AG10803 (cell line): ENCODE measurements around the gene ADARB1.

Experiments
- DNase-seq: peaks from one replicate; pipeline ENCODE4 v3.0.0; 2010; ENCODE audit warnings: low read depth
- H3K4me3 ChIP-seq: 2 replicates; pipeline ENCODE4 v1.5.1; 2011; ENCODE audit warnings: mild to moderate bottlenecking, low read length, control low read depth
- TF ChIP-seq, protein P1 (sequence below): conservative IDR thresholded peaks from 2 replicates; pipeline ENCODE4 v1.5.1; 2011; ENCODE audit warnings: mild to moderate bottlenecking, low read length, control low read depth, inconsistent platforms

The ADARB1 gene

DNA sequence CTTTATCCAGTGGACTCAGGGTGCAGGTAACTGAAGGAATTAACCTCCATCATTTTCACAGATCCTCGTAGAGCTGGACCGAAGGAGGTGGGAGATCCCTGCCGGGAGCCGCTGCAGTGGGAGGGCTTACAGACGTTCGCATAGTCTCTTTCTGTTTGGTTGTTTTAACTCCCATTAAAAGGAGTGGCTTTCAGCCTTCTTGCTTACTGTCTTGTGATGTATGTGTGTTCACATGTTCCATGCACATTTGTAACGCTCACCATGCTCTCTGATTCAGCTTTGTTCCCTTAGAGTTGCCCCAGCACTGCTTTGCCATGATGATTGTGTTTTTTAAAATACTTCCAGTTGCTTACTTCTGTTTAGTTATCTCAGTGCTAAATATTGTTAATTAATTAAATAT, 85.8 kb downstream of the ADARB1 start:
- H3K4me3 ChIP-seq, result no peak overlapping the region

DNA sequence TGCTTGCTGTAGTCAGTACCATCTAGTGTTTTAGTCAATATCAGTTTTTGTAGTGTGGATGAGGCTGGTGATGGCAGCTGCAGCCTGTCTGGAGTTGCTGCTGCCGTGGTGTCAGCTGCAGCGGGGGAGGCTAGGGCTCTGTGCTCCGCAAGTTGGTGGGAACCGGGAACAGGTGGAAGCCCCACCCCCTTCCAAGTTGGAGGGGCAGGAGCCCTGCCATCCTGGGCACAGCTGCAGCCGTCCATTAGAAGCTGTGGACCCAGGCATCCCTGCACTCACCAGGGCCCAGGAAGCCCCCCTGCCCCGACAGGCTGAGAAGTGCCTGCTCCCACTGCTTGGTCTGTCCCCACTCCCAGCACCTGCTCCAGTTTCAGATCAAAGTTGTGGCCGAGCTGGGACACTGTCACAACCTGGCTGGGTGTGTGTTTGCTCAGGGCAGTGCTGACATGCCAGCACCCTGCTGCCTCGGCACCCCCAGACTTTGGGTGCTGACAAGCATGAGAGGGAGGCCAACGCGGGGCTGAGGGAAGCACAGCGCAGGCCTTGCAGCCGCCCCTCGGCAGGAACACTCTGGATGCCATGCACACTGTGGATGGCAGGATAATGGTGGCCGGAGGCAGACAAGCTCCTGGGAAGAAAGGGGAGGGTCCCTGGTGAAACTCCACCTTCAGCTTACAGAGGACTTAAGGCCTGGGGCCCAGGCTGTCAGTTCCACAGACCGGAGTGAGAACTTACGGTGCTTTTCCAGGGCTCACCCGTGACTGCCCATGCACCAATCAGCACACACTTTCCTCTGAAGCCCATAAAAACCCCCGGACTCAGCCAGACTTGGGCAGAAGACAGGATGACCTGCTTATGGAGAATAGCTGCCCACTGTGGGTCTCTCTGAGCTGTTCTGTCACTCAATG, 86.9 kb downstream of the ADARB1 start:
- DNase-seq, result no peak
- TF ChIP-seq, protein P1, sequence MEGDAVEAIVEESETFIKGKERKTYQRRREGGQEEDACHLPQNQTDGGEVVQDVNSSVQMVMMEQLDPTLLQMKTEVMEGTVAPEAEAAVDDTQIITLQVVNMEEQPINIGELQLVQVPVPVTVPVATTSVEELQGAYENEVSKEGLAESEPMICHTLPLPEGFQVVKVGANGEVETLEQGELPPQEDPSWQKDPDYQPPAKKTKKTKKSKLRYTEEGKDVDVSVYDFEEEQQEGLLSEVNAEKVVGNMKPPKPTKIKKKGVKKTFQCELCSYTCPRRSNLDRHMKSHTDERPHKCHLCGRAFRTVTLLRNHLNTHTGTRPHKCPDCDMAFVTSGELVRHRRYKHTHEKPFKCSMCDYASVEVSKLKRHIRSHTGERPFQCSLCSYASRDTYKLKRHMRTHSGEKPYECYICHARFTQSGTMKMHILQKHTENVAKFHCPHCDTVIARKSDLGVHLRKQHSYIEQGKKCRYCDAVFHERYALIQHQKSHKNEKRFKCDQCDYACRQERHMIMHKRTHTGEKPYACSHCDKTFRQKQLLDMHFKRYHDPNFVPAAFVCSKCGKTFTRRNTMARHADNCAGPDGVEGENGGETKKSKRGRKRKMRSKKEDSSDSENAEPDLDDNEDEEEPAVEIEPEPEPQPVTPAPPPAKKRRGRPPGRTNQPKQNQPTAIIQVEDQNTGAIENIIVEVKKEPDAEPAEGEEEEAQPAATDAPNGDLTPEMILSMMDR, result no peak
- H3K4me3 ChIP-seq, result no peak overlapping the region

More for the DNA sequence above, 85.8 kb downstream of the ADARB1 start:
- DNase-seq, result no peak
- TF ChIP-seq, protein P1, result no peak

DNA sequence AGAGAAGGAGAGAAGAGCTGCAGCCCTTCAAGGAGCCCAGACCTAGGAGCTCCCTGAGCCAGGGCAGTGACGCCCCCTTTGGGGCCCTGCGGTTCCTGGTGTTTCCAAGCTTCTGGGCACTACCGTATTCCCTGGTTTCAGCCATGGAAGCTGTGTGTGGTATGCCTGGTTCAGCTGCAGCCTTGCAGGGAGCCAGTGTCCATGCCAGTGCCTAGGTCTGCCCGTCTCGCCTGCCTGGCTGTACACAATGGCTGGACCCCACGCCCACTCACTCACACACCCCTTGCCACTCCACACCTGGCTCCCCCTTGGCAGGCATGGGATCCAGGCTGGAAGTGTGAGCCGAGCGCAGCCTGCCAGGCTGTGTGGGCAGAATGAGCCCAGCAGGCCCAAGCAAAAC, 87.7 kb downstream of the ADARB1 start:
- TF ChIP-seq, protein P1, result no peak
- no peak overlapping the region for H3K4me3 ChIP-seq
- no peak for DNase-seq

DNA sequence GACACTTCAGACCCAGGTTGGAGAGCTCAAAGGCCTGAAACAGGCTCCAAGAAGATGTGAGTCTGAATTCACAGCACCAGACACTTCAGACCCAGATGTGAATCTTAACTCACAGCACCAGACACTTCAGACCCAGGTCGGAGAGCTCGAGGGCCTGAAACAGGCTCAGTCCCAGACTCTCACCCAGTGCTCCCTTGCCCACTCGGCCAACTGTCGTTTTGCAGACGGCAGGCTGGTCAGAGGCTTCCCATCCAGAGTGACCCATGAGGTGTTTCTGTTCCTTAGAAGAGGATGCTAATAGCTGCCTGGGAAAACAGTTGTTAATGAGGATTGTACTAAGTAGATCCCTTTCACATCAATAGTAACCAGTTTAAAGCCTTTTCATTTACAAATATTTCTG, 88.4 kb downstream of the ADARB1 start:
- no peak overlapping the region for H3K4me3 ChIP-seq
- TF ChIP-seq, protein P1, result no peak
- DNase-seq, result no peak

DNA sequence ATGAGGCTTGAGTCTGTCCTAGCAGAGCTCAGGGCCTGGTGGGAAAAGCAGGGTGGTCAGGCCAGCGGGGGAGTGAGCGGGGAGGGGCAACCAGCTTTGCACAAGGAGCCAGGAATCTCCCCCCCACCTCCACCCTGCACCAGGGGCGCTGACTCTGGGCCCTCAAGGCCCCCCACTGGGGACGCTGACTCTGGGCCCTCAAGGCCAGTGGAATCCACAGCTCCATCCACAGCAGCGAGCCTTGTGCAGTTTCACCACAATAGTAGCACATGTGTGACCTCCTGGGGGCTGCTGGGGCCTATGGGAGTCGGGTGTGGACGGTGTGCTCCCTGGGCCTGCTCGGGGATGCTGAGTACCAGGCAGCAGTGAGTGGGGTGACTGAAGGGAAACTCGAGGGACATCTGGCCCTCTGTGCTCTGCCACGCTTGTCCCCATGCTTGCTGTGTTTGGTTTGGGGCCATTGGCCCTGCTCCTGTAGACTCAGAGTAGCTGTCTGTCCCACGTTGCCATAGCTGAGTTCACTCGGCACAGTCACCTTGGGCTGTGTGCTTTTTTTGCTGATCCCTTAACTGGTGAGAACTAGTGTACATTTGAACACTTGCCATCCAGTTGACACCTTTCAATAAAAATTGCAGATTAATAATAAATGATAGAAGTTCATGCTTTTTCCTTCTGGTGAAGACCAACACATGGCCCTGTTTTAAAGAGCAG, 89.2 kb downstream of the ADARB1 start:
- TF ChIP-seq, protein P1, result no peak
- H3K4me3 ChIP-seq, result no peak overlapping the region
- no peak for DNase-seq

DNA sequence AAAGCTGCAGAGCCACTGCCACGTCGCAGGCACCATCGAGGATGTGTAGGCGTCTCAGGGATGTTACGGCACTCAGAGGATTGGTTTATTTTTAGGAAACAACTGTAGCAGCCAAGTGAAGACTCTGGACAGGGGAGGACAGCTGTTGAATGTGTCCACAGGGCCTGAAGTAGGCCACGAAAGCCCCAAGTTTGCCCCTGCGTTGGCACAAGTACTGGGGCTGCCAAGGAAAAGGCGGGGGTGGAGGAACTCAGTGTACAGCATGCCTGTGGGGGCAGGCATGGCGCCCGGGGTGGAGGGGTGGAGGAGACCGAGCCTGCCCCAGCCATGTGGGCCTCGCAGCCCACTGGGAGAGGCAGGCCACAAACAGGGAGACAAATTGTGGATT, 89.7 kb downstream of the ADARB1 start:
- no peak overlapping the region for H3K4me3 ChIP-seq
- TF ChIP-seq, protein P1, result no peak
- DNase-seq, result peak; percentile 17

DNA sequence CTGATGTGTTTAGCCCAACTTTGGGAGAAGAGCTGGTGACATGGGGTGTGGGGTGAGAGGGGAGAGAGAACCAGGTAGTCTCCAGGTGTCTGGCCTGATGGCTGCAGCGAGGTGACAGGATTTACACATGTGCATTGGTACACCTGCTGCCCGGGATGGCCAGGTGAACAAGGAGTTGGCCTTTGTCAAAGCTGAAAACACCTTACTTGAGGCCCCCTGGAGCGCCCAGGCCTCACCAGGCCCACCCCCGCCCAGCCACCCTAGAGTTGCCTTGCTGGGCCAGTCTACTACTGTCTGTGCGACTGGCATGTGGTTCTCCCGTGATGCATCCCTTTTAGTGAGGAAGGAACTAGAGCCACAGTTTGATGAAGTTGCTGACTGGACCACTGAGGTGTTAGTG, 90.5 kb downstream of the ADARB1 start:
- TF ChIP-seq, protein P1, result no peak
- no peak for DNase-seq
- no peak overlapping the region for H3K4me3 ChIP-seq
